HEK293T (cell line): ENCODE measurements around the gene LIPE.
"Not testable (repeated sequence)": the region's sequence is repeated elsewhere in the genome, so short reads cannot be mapped to it uniquely, and the experiment has no call there.

ENCODE experiments used
- CTCF ChIA-PET: fragments of 350-600 bp; formaldehyde crosslinking; extraction: SDS; loops from one replicate; lab custom pipeline; 2021; ENCODE audit warnings: antibody characterized with exemption, inconsistent platforms; lab: Yijun Ruan, JAX
- POLR2A ChIA-PET: fragments of 350-600 bp; formaldehyde crosslinking; extraction: SDS; loops from one replicate; lab custom pipeline; 2020; ENCODE audit warnings: antibody characterized with exemption, inconsistent platforms; lab: Yijun Ruan, JAX
- DNase-seq: peaks from one replicate; pipeline ENCODE4 v3.0.0; 2012; ENCODE audit warnings: mixed read lengths; ENCODE audit errors: extremely low spot score
- ARNT ChIP-seq: fragments of 450-650 bp; IDR thresholded peaks from 2 replicates; pipeline ENCODE4 v1.6.1; 2017; ENCODE audit warnings: mild to moderate bottlenecking
- BHLHE40 ChIP-seq: fragments of 450-650 bp; IDR thresholded peaks from 2 replicates; pipeline ENCODE4 v1.6.1; 2016; ENCODE audit warnings: mild to moderate bottlenecking, moderate library complexity, borderline replicate concordance
- CTBP1 ChIP-seq: fragments of 450-650 bp; IDR thresholded peaks from 2 replicates; pipeline ENCODE4 v1.6.1; 2016; ENCODE audit warnings: borderline replicate concordance
- ELF4 ChIP-seq: fragments of 450-650 bp; IDR thresholded peaks from 2 replicates; pipeline ENCODE4 v1.6.1; 2017; ENCODE audit warnings: antibody characterized with exemption
- FOXA1 ChIP-seq: fragments of 450-650 bp; IDR thresholded peaks from 2 replicates; pipeline ENCODE4 v1.6.1; 2016; ENCODE audit warnings: mild to moderate bottlenecking
- FOXK2 ChIP-seq: fragments of 450-650 bp; IDR thresholded peaks from 2 replicates; pipeline ENCODE4 v1.6.1; 2016; ENCODE audit warnings: mild to moderate bottlenecking
- FOXM1 ChIP-seq: fragments of 450-650 bp; IDR thresholded peaks from 2 replicates; pipeline ENCODE4 v1.6.1; 2017; ENCODE audit warnings: mild to moderate bottlenecking, borderline replicate concordance
- HDGF ChIP-seq: fragments of 450-650 bp; IDR thresholded peaks from 2 replicates; pipeline ENCODE4 v1.6.1; 2017; ENCODE audit warnings: antibody characterized with exemption, borderline replicate concordance
- L3MBTL2 ChIP-seq: fragments of 450-650 bp; conservative IDR thresholded peaks from 2 replicates; pipeline ENCODE4 v1.6.1; 2016; ENCODE audit warnings: mild to moderate bottlenecking
- LEF1 ChIP-seq: fragments of 450-650 bp; IDR thresholded peaks from 2 replicates; pipeline ENCODE4 v1.6.1; 2017; ENCODE audit warnings: mild to moderate bottlenecking, borderline replicate concordance
- NFRKB ChIP-seq: fragments of 450-650 bp; IDR thresholded peaks from 2 replicates; pipeline ENCODE4 v1.6.1; 2016; ENCODE audit warnings: mild to moderate bottlenecking, moderate library complexity
- SP1 ChIP-seq: fragments of 450-650 bp; IDR thresholded peaks from 2 replicates; pipeline ENCODE4 v1.6.1; 2017
- SUZ12 ChIP-seq: fragments of 450-650 bp; IDR thresholded peaks from 2 replicates; pipeline ENCODE4 v1.6.1; 2016; ENCODE audit warnings: mild to moderate bottlenecking
- TARDBP ChIP-seq: fragments of 450-650 bp; IDR thresholded peaks from 2 replicates; pipeline ENCODE4 v1.6.1; 2016
- ZNF384 ChIP-seq: fragments of 450-650 bp; IDR thresholded peaks from 2 replicates; pipeline ENCODE4 v1.6.1; 2016
- TF ChIP-seq, protein P1 (sequence below): fragments of 450-650 bp; IDR thresholded peaks from 2 replicates; pipeline ENCODE4 v1.6.1; 2016

The LIPE gene

DNA sequence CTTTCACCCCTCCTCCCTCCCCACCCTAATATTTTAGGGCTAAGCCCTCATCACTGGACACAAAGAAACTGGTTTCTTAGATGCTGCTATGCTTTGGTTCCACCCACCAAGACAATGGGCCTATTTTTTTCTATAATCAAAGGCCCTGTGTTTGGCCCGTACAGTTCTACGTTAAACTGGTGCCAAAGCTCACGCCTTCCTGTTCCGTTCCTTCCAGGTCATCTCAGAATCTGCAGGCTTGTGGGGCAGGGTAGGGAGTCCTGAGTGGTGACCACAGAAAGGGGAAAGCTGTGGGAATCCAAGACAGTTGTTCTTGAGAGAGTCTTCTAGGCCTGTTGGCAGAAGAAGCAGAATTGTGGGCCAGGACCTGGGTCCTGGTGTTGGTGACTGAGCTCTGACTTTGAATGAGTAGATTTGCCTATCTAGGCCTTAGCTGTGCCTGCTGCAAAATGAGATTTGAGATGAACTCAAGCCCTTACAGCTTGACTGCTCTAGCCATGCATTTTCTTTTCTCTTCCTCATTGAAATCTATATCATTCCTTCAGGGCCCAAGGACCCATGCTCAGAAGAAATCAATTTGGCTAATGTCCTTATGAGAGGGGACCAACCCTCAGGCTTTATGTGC, 34.6 kb upstream of the LIPE start:
- ChIA-PET CTCF (interaction anchor here (1.8 kb wide), 1 partner anchor 22 kb away, joined by 7 read pairs; no protein-coding TSS in a partner anchor), POLR2A (no interaction called here)
- no peak for DNase-seq
- TF ChIP-seq ZNF384: no peak
- TF ChIP-seq FOXA1: no peak
- TF ChIP-seq NFRKB: no peak
- TF ChIP-seq BHLHE40: no peak

DNA sequence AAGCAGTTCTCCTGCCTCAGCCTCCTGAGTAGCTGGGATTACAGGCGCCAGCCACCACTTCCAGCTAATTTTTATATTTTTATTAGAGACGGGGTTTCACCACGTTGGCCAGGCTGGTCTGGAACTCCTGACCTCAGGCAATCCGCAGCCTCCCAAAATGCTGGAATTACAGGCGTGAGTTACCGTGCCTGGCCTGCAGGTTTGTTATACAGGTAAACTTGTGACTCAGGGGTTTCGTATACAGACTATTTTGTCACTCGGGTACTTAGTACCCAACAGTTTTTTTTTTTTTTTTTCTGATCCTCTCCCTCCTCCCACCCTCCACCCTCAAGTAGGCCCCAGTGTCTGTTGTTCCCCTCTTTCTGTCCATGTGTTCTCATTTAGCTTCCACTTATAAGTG, 34.0 kb upstream of the LIPE start:
- CTCF ChIA-PET: interaction anchor here (0.5 kb wide), 1 partner anchor 23 kb away, joined by 3 read pairs; no protein-coding TSS in a partner anchor
- POLR2A ChIA-PET, DNase-seq: not testable (repeated sequence)

DNA sequence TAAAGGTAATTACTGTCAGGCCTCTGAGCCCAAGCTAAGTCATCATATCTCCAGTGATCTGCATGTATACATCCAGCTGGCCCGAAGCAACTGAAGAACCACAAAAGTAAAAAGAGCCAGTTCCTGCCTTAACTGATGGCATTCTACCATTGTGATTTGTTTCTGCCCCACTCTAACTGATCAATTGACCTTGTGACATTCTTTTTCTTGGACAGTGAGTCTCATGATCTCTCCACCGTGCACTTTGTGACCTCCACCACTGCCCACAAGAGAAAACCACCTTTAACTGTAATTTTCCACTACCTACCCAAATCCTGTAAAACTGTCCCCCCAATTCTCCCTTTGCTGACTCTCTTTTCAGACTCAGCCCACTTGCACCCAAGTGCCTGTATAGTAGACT, 32.7 kb upstream of the LIPE start:
- ChIA-PET CTCF (interaction anchor here (0.9 kb wide), 1 partner anchor 68 kb away, joined by 3 read pairs; the partner anchor contains the start of gene CEACAM1), POLR2A (no interaction called here)
- TF ChIP-seq TARDBP (no peak), BHLHE40 (no peak), LEF1 (no peak), NFRKB (no peak), ARNT (no peak), SUZ12 (no peak), HDGF (no peak)
- DNase-seq: no peak

DNA sequence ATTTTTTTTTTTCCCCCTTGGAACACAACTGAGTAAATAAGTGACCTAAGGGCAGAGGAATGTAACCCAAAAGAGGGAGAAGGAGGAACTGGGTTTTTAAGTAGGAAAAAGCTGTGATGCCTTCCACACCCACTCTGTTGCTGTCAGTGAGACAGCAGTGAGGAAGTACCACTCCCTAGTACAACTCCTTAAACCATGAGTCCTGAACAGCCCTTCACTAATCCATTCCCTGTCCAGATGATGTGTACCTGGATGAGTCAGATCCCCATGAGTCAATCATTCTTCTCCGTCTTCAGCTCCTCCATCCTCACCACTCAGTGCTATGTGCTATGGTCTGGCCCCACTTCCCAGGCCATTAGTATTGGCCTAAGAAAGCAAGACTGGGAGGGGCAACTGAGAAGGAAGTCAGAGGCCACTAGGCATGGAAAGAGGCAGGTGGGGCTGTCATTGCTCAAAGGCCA, 28.5 kb upstream of the LIPE start:
- POLR2A ChIA-PET: interaction anchor here (1.2 kb wide), 1 partner anchor 12 kb away, joined by 3 read pairs; no protein-coding TSS in a partner anchor

DNA sequence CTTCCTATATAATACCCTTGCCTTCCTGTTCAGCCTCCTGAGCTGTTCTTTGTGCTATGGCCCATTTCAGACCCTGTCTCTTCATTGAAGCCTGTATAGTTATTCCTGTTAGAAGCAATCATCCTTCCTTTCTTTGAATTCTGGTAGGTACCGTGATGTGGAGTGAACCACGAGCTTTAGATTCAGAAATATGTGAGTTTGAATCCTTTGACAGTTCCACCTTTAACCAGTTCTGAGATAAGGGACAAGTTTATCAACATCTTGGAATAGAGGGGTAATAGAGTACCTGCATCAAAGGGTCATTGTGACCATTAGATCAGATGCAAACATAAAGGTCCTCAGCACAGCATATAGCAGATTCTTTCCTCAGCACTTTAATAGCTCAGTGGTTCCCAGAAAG, 27.9 kb upstream of the LIPE start:
- no peak for DNase-seq
- TF ChIP-seq NFRKB: no peak
- no peak for TF ChIP-seq FOXK2
- no peak for TF ChIP-seq HDGF
- no peak for TF ChIP-seq L3MBTL2
- no peak for TF ChIP-seq SP1
- no peak for TF ChIP-seq SUZ12
- TF ChIP-seq, protein P1, sequence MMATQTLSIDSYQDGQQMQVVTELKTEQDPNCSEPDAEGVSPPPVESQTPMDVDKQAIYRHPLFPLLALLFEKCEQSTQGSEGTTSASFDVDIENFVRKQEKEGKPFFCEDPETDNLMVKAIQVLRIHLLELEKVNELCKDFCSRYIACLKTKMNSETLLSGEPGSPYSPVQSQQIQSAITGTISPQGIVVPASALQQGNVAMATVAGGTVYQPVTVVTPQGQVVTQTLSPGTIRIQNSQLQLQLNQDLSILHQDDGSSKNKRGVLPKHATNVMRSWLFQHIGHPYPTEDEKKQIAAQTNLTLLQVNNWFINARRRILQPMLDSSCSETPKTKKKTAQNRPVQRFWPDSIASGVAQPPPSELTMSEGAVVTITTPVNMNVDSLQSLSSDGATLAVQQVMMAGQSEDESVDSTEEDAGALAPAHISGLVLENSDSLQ: no peak
- TF ChIP-seq BHLHE40: no peak
- no peak for TF ChIP-seq TARDBP
- no peak for TF ChIP-seq ELF4
- no peak for TF ChIP-seq LEF1
- TF ChIP-seq ARNT: no peak
- TF ChIP-seq FOXM1: no peak
- TF ChIP-seq CTBP1: no peak
- no peak for TF ChIP-seq FOXA1
- TF ChIP-seq ZNF384: no peak
- POLR2A ChIA-PET: interaction anchor here (1.2 kb wide), 1 partner anchor 12 kb away, joined by 3 read pairs; no protein-coding TSS in a partner anchor
- CTCF ChIA-PET: interaction anchor here (1.4 to 1.7 kb wide), 3 partner anchors 14 to 74 kb away, joined by 6 to 14 read pairs (median 6); no protein-coding TSS in a partner anchor

More for the DNA sequence above, 28.5 kb upstream of the LIPE start:
- CTCF ChIA-PET: interaction anchor here (1.4 to 1.7 kb wide), 3 partner anchors 15 to 74 kb away, joined by 6 to 14 read pairs (median 6); no protein-coding TSS in a partner anchor
- DNase-seq: no peak
- TF ChIP-seq BHLHE40: no peak
- TF ChIP-seq ARNT: no peak
- no peak for TF ChIP-seq ELF4
- TF ChIP-seq SP1: no peak
- no peak for TF ChIP-seq FOXK2

DNA sequence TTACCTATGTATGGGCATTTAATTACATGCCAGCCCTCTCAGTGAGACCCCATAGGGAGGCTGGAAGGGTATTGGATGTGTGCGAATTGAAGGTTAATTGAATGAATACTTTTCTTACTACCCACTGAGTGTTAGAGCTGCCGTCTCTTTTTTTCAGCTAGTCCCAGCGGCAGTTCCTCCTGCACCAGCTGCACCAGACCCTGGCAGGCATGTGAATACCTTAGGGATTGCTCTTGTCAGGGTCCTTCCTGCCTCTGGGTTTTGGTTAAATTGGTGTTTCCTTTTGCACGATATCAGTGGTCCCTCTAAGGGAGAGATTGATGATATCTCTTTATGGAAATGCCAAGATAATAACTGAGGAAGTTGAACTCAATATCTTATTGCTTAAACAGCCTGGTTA, 25.4 kb upstream of the LIPE start:
- DNase-seq: no peak
- ChIA-PET POLR2A (no interaction called here), CTCF (interaction anchor here (3.4 kb wide), 1 partner anchor 77 kb away, joined by 25 read pairs; the partner anchor contains the start of gene CEACAM1)
- TF ChIP-seq ARNT: no peak
- TF ChIP-seq L3MBTL2: no peak
- no peak for TF ChIP-seq HDGF
- TF ChIP-seq CTBP1: no peak
- no peak for TF ChIP-seq SUZ12
- no peak for TF ChIP-seq ZNF384
- TF ChIP-seq NFRKB: no peak
- TF ChIP-seq FOXA1: no peak
- no peak for TF ChIP-seq BHLHE40
- TF ChIP-seq TARDBP: no peak
- TF ChIP-seq FOXM1: no peak

DNA sequence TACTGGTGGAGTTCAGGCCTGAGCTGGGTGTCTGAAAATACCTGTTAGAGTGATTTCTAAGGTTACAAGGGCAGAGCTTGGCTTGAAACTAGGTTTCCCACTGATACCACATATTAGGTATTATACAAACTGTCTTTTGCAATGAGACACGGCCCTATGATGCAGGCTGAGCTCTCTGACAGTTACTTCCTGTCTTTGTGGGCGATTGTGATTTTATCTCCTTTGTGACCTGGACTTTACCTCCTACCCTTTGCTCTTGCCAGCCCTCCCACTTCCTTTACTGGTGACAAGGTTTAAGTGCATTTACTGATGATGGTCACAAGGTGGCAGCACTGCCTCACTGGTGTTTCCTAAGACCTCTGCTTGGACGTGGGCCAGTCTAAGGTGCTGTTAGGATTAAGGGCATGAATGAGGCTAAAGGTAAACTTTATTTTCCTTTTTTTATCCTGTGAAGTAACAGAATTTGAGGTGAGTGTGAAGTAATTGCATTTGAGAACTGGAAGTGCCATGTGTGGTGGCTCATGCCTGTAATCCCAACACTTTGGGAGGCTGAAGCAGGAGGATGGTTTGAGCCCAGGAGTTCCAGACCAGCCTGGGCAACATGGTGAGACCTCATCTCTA, 23.2 kb upstream of the LIPE start:
- ChIA-PET POLR2A (no interaction called here), CTCF (interaction anchor here (0.7 to 3.4 kb wide), 5 partner anchors 9 to 79 kb away, joined by 3 to 25 read pairs (median 6); partner anchors contain the start of gene CEACAM1)

DNA sequence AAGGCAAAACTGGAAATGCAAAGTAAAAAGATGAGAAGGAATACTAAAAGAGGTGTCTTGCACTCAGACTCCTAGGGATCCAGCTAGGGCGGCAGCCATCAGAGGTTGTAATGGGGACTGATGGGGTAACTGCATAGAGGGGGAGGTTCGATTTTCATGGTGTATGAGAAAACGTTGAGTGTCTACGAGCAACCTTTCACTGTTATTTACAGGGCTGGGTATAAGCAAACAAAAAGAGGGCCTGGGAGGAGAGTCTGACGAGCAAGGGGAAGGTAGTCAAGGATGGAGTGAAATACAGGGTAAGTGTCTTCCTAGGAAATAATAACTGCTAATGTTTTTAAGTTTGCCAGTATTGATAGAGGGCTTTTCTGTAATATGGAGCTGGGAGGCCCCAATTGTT, 21.1 kb upstream of the LIPE start:
- CTCF ChIA-PET: interaction anchor here (1.1 kb wide), 1 partner anchor 8 kb away, joined by 4 read pairs; no protein-coding TSS in a partner anchor
- DNase-seq: not testable (repeated sequence)

More for the DNA sequence above, 23.2 kb upstream of the LIPE start:
- TF ChIP-seq TARDBP (no peak), L3MBTL2 (no peak), FOXA1 (no peak), ELF4 (no peak), HDGF (no peak), BHLHE40 (no peak)
- DNase-seq: peak; percentile 79

More for the DNA sequence above, 21.1 kb upstream of the LIPE start:
- POLR2A ChIA-PET: not testable (repeated sequence)
